ENCODE data around the gene VIPR2. TPM values are rescaled to one million over a fixed set of nuclear protein-coding genes. Genes with fewer than 3 reads are reported as not detected.

The VIPR2 gene
- total and polyA plus RNA-seq, 2 experiments from 2014 or later, result 2.2 to 2.4 TPM

GRCh38 chr7:159060440-159060839, 84.2 kb downstream of the VIPR2 start:
- no peaks in the 10 kb centered on the region for H3K27me3 ChIP-seq
- TF ChIP-seq CTCF (IDR thresholded peaks at IDR 0.05; ENCODE audit: low read depth, low read length), result no peak
- no peaks in the 10 kb centered on the region for H3K9me3 ChIP-seq (ENCODE audit: low read depth)
- no peaks in the 10 kb centered on the region for H3K36me3 ChIP-seq
- DNase-seq (ENCODE audit: low read depth in 1 of 2, low spot score in 1 of 2), result no peak
- H3K27ac ChIP-seq, result no peak overlapping the region
- no peaks in the 10 kb centered on the region for H3K4me1 ChIP-seq (ENCODE audit: low read depth)
- H3K4me3 ChIP-seq, result no peak overlapping the region

DNA sequence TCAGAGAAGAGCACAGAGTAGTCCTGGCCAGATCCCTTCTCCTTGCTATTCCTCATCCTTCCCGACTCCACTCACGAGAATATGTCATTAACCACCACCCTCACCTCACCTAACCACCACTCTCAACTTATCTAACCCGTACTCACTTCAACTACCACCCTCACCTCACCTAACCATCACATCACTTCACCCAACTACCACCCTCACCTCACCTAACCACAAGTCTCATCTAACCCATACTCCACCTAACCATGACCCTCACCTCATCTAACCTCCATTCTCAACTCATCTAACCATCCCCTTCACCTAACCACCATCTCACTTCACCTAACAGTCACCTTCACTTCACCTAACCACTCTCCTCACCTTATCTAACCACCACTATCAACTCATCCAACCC, 85.0 kb downstream of the VIPR2 start:
- no peaks in the 10 kb centered on the region for H3K4me1 ChIP-seq (ENCODE audit: low read depth)
- H3K27me3 ChIP-seq, result no peaks in the 10 kb centered on the region
- H3K9me3 ChIP-seq (ENCODE audit: low read depth), result no peaks in the 10 kb centered on the region
- no peak for DNase-seq (ENCODE audit: low read depth in 1 of 2, low spot score in 1 of 2)
- no peak overlapping the region for H3K27ac ChIP-seq
- H3K36me3 ChIP-seq, result no peaks in the 10 kb centered on the region
- TF ChIP-seq CTCF (IDR thresholded peaks at IDR 0.05; ENCODE audit: low read depth, low read length), result no peak
- no peak overlapping the region for H3K4me3 ChIP-seq

- no peaks in the 10 kb centered on the region for H3K36me3 ChIP-seq
- H3K27me3 ChIP-seq, result no peaks in the 10 kb centered on the region
- H3K4me3 ChIP-seq, result no peak overlapping the region
- no peak overlapping the region for H3K27ac ChIP-seq
- no peaks in the 10 kb centered on the region for H3K9me3 ChIP-seq (ENCODE audit: low read depth)
- no peak for TF ChIP-seq CTCF (IDR thresholded peaks at IDR 0.05; ENCODE audit: low read depth, low read length)
- DNase-seq (ENCODE audit: low read depth in 1 of 2, low spot score in 1 of 2), result no peak
- H3K4me1 ChIP-seq (ENCODE audit: low read depth), result no peaks in the 10 kb centered on the region
Observed at GRCh38 chr7:159057647-159058046, 87.0 kb downstream of the VIPR2 start.

DNA sequence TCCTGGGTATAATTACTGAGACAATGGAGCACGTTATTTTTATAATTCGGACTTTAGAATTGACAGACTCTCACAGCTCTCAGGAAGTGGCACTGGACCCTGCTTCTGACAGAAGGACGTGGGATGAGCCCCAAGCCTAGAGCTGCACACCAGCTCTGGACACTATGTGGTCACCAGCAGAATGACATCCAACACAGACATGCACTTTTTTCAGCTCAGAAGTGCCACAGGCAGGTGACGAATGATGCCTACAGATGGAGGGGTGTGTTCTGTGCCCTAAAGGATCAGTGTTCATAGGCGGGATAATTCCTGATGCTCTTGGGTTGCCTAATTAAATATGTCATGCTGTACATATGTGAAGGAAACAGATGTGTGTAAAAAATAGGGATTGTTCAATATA, 87.9 kb downstream of the VIPR2 start:
- no peaks in the 10 kb centered on the region for H3K4me1 ChIP-seq (ENCODE audit: low read depth)

DNA sequence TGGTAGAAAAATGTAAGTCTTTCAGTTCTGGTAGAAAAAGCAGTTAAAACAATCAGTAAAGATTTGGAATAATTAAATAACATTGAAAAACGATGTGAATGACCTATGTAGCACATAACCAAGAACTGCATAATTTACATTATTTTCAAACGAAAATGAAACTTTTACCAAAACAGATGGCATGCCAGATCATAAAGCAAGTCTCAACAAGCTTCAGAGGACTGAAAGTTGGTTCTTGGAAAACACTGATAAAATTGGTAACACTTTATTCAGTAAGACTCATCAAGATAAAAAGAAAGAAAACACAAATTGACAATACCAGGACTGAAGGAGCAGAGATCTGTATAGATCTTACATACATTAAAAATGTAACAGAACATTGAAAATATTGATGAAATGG, 92.8 kb downstream of the VIPR2 start:
- no peak for TF ChIP-seq CTCF (IDR thresholded peaks at IDR 0.05; ENCODE audit: low read depth, low read length)
- Histone ChIP-seq H3K4me1 (ENCODE audit: low read depth) (no peaks in the 10 kb centered on the region), H3K9me3 (ENCODE audit: low read depth) (no peaks in the 10 kb centered on the region), H3K27me3 (no peaks in the 10 kb centered on the region), H3K27ac (no peak overlapping the region), H3K4me3 (no peak overlapping the region), H3K36me3 (no peaks in the 10 kb centered on the region)
- DNase-seq (ENCODE audit: low read depth in 1 of 2, low spot score in 1 of 2), result no peak

More for the DNA sequence above, 87.9 kb downstream of the VIPR2 start:
- no peaks in the 10 kb centered on the region for H3K9me3 ChIP-seq (ENCODE audit: low read depth)
- TF ChIP-seq CTCF (IDR thresholded peaks at IDR 0.05; ENCODE audit: low read depth, low read length), result no peak
- H3K27me3 ChIP-seq, result no peaks in the 10 kb centered on the region
- no peak overlapping the region for H3K27ac ChIP-seq
- H3K4me3 ChIP-seq, result no peak overlapping the region
- DNase-seq (ENCODE audit: low read depth in 1 of 2, low spot score in 1 of 2), result no peak
- no peaks in the 10 kb centered on the region for H3K36me3 ChIP-seq

- no peak overlapping the region for H3K27ac ChIP-seq
- no peaks in the 10 kb centered on the region for H3K4me1 ChIP-seq (ENCODE audit: low read depth)
- H3K4me3 ChIP-seq, result no peak overlapping the region
- no peaks in the 10 kb centered on the region for H3K9me3 ChIP-seq (ENCODE audit: low read depth)
- DNase-seq (ENCODE audit: low read depth in 1 of 2, low spot score in 1 of 2), result no peak
- no peak for TF ChIP-seq CTCF (IDR thresholded peaks at IDR 0.05; ENCODE audit: low read depth, low read length)
- no peaks in the 10 kb centered on the region for H3K27me3 ChIP-seq
- H3K36me3 ChIP-seq, result no peaks in the 10 kb centered on the region
Observed at GRCh38 chr7:159050704-159051103, 94.0 kb downstream of the VIPR2 start.

Measured in cardiac muscle cell (in vitro differentiated cells and primary cell).